ENCODE data around the gene TAF11L3. TPM values are rescaled to one million over a fixed set of nuclear protein-coding genes. Genes with fewer than 3 reads are reported as not detected.
"Not testable (repeated sequence)": the region's sequence is repeated elsewhere in the genome, so short reads cannot be mapped to it uniquely, and the experiment has no call there.

Gene TAF11L3
- total RNA-seq, 2 experiments from 2014 or later = not detected

DNA sequence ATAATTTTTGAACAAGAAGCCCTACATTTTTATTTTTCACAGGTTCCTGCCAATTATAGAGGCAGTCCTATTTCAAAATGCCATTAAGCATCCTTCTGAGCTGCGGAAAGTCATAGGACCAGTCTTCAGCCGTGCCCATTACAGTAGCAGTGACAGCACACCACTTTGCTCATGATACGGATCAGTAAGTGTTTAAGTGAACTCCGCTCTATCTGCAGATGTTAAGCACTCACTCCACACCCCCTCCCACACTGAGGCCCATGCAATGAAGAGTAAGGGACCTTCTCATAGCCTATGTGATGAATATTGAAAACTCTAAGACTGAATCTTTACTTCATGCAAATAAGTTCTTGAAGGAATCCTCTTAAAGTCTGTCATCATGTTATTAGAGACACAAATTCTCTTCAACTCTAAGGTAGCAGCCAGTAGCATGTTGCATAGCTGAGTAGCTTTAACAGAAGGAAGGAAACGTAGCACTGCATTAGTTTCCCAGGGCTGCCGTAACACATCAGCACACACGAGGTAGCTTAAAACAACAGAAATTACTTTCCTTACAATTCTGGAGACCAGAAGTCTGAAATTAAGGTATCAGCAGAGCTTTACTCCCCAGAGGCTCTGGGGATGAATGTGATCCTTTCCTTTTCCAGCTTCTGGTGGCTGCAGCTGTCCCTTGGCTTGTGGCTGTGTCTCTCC is 40.4 kb upstream of the TAF11L3 start:
- H3K4me1 ChIP-seq (ENCODE audit: insufficient read depth, low read length, poor library complexity, severe bottlenecking) = peaks cover 16% of the 10 kb centered on the region
- no peak for TF ChIP-seq EZH2phosphoT487 (IDR thresholded peaks at IDR 0.05; ENCODE audit: borderline replicate concordance, low read depth, low read length)
- TF ChIP-seq, protein P1, sequence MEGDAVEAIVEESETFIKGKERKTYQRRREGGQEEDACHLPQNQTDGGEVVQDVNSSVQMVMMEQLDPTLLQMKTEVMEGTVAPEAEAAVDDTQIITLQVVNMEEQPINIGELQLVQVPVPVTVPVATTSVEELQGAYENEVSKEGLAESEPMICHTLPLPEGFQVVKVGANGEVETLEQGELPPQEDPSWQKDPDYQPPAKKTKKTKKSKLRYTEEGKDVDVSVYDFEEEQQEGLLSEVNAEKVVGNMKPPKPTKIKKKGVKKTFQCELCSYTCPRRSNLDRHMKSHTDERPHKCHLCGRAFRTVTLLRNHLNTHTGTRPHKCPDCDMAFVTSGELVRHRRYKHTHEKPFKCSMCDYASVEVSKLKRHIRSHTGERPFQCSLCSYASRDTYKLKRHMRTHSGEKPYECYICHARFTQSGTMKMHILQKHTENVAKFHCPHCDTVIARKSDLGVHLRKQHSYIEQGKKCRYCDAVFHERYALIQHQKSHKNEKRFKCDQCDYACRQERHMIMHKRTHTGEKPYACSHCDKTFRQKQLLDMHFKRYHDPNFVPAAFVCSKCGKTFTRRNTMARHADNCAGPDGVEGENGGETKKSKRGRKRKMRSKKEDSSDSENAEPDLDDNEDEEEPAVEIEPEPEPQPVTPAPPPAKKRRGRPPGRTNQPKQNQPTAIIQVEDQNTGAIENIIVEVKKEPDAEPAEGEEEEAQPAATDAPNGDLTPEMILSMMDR (conservative IDR thresholded peaks at IDR 0.05; ENCODE audit: low read length) = no peak
- H2AFZ ChIP-seq (ENCODE audit: low read length) = peak overlapping the region; percentile 59
- no peaks in the 10 kb centered on the region for H3K36me3 ChIP-seq (ENCODE audit: insufficient read depth, low read length)
- H4K20me1 ChIP-seq (ENCODE audit: insufficient read depth, low read length) = no peaks in the 10 kb centered on the region
- no peak overlapping the region for H3K4me3 ChIP-seq (ENCODE audit: low read depth, low read length, poor library complexity, severe bottlenecking)
- ChIA-PET POLR2A (interaction anchor here (0.7 to 1.0 kb wide), 2 partner anchors 8 to 104 kb away, joined by 3 to 4 read pairs; no protein-coding TSS in a partner anchor), CTCF (ENCODE audit: unreplicated experiment) (no interaction called here)
- no peak overlapping the region for H3K27ac ChIP-seq (ENCODE audit: low read depth, low read length, poor library complexity, severe bottlenecking)
- no peaks in the 10 kb centered on the region for H3K79me2 ChIP-seq (ENCODE audit: insufficient read depth, low read depth, low read length)
- H3K4me2 ChIP-seq (ENCODE audit: low read length) = no peak overlapping the region
- intact Hi-C loops (cut with micrococcal nuclease; ENCODE audit: unreplicated experiment) = no loop called here
- no TSS peak for BruUV-seq (replicated peaks)
- H3K9me3 ChIP-seq (ENCODE audit: low read length) = no peaks in the 10 kb centered on the region
- DNase-seq (ENCODE audit: low spot score) = peak; percentile 26
- no peaks in the 10 kb centered on the region for H3K9me2 ChIP-seq (ENCODE audit: insufficient read depth, low read length)

DNA sequence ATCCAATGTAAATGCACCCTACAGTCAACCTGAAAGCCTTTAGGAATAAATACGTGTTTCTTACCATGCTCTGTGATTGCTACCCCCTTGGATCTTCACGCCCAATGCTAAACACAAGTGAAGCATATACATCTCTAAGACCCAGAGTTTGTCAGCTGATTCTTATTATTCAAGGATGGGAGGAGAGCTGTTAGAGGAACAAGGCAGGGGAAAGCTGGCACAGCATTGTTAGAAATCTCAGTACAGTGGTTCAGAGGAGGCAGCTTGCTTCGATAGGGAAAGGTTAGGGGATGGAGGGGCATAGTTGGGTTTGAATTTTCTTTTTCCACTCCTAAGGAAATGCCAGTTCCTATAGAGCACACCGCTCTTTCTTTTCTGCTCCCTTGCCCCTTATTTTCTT is 36.8 kb upstream of the TAF11L3 start:
- no peak for DNase-seq (ENCODE audit: low spot score)
- no peak overlapping the region for H2AFZ ChIP-seq (ENCODE audit: low read length)
- no peaks in the 10 kb centered on the region for H3K79me2 ChIP-seq (ENCODE audit: insufficient read depth, low read depth, low read length)
- no peak overlapping the region for H3K4me3 ChIP-seq (ENCODE audit: low read depth, low read length, poor library complexity, severe bottlenecking)
- intact Hi-C loops (cut with micrococcal nuclease; ENCODE audit: unreplicated experiment) = no loop called here
- no peaks in the 10 kb centered on the region for H4K20me1 ChIP-seq (ENCODE audit: insufficient read depth, low read length)
- BruUV-seq (replicated peaks) = no TSS peak
- POLR2A ChIA-PET = interaction anchor here (0.7 to 1.9 kb wide), 2 partner anchors 14 to 41 kb away, joined by 3 to 6 read pairs; no protein-coding TSS in a partner anchor
- H3K9me3 ChIP-seq (ENCODE audit: low read length) = no peaks in the 10 kb centered on the region
- no peaks in the 10 kb centered on the region for H3K9me2 ChIP-seq (ENCODE audit: insufficient read depth, low read length)
- no peaks in the 10 kb centered on the region for H3K36me3 ChIP-seq (ENCODE audit: insufficient read depth, low read length)
- TF ChIP-seq, protein P1 (conservative IDR thresholded peaks at IDR 0.05; ENCODE audit: low read length) = no peak
- TF ChIP-seq EZH2phosphoT487 (IDR thresholded peaks at IDR 0.05; ENCODE audit: borderline replicate concordance, low read depth, low read length) = no peak
- H3K4me1 ChIP-seq (ENCODE audit: insufficient read depth, low read length, poor library complexity, severe bottlenecking) = peaks cover 9% of the 10 kb centered on the region
- CTCF ChIA-PET (ENCODE audit: unreplicated experiment) = no interaction called here
- no peak overlapping the region for H3K4me2 ChIP-seq (ENCODE audit: low read length)
- no peak overlapping the region for H3K27ac ChIP-seq (ENCODE audit: low read depth, low read length, poor library complexity, severe bottlenecking)

DNA sequence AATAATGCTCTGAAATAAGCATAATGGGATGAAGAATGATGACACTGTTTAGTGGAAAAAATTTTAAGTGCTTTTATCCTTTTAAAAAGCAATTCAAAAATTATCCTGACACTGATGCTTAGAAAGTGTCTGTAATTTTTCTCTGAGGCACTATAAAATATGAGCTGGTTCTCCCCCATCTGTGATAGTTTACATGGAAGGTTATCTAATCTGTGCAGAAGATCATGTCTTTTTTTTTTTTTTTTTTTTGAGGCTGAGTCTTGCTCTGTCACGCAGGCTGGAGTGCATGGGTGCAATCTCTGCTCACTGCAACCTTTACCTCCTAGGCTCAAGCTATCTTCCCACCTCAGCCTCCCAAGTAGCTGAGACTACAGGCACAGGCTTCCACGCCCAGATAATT is 35.4 kb upstream of the TAF11L3 start:
- Histone ChIP-seq H3K9me3 (ENCODE audit: low read length) (no peaks in the 10 kb centered on the region), H3K36me3 (ENCODE audit: insufficient read depth, low read length) (no peaks in the 10 kb centered on the region), H3K9me2 (ENCODE audit: insufficient read depth, low read length) (no peaks in the 10 kb centered on the region), H3K4me3 (ENCODE audit: low read depth, low read length, poor library complexity, severe bottlenecking) (no peak overlapping the region), H3K79me2 (ENCODE audit: insufficient read depth, low read depth, low read length) (no peaks in the 10 kb centered on the region), H4K20me1 (ENCODE audit: insufficient read depth, low read length) (no peaks in the 10 kb centered on the region), H3K4me1 (ENCODE audit: insufficient read depth, low read length, poor library complexity, severe bottlenecking) (peaks cover 4% of the 10 kb centered on the region), H2AFZ (ENCODE audit: low read length) (no peak overlapping the region), H3K4me2 (ENCODE audit: low read length) (no peak overlapping the region), H3K27ac (ENCODE audit: low read depth, low read length, poor library complexity, severe bottlenecking) (no peak overlapping the region)
- POLR2A ChIA-PET = interaction anchor here (0.7 kb wide), 2 partner anchors 105 to 613 kb away, joined by 4 to 6 read pairs; no protein-coding TSS in a partner anchor
- intact Hi-C loops (cut with micrococcal nuclease; ENCODE audit: unreplicated experiment) = no loop called here
- DNase-seq (ENCODE audit: low spot score) = no peak
- BruUV-seq (replicated peaks) = no TSS peak
- CTCF ChIA-PET (ENCODE audit: unreplicated experiment) = no interaction called here
- TF ChIP-seq, protein P1 (conservative IDR thresholded peaks at IDR 0.05; ENCODE audit: low read length) = no peak
- TF ChIP-seq EZH2phosphoT487 (IDR thresholded peaks at IDR 0.05; ENCODE audit: borderline replicate concordance, low read depth, low read length) = no peak

DNA sequence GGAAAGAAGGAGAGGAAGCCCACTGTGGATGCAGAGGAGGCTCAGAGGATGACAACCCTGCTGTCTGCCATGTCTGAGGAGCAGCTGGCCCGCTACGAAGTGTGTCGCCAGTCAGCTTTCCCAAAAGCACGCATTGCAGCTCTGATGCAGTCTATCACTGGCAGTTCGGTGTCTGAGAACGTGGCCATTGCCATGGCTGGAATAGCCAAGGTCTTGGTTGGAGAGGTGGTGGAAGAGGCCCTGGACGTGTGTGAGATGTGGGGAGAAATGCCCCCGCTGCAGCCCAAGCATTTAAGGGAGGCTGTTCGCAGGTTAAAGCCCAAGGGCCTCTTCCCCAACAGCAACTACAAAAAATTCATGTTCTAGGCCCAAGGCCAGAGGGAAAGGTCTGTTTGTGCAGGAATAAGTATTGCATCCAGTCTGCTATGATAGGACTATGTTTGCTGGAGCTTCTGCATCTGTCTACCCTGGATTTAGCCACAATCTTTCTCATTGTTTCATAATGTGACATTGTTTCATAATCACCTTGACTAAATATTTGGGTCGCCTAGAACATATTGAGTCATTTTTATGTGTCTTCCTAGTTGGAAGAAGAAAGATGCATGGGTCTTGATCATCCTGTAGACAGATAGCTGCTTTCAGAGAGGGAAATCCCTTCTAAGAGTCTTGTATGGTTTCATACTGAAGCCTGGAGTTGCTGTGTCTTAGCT is 31.5 kb upstream of the TAF11L3 start:
- BruUV-seq (replicated peaks); H3K4me1 ChIP-seq (ENCODE audit: insufficient read depth, low read length, poor library complexity, severe bottlenecking); H3K36me3 ChIP-seq (ENCODE audit: insufficient read depth, low read length); intact Hi-C loops (cut with micrococcal nuclease; ENCODE audit: unreplicated experiment); H3K4me3 ChIP-seq (ENCODE audit: low read depth, low read length, poor library complexity, severe bottlenecking); H3K27ac ChIP-seq (ENCODE audit: low read depth, low read length, poor library complexity, severe bottlenecking); H4K20me1 ChIP-seq (ENCODE audit: insufficient read depth, low read length); H3K79me2 ChIP-seq (ENCODE audit: insufficient read depth, low read depth, low read length); H2AFZ ChIP-seq (ENCODE audit: low read length); CTCF ChIA-PET (ENCODE audit: unreplicated experiment); H3K9me2 ChIP-seq (ENCODE audit: insufficient read depth, low read length); DNase-seq (ENCODE audit: low spot score); H3K4me2 ChIP-seq (ENCODE audit: low read length); H3K9me3 ChIP-seq (ENCODE audit: low read length): not testable (repeated sequence)
- POLR2A ChIA-PET = interaction anchor here (0.6 to 1.2 kb wide), 2 partner anchors 21 to 569 kb away, joined by 3 read pairs; no protein-coding TSS in a partner anchor

All from OCI-LY7 (cell line).